GM18505 (cell line): ENCODE measurements around the gene HDAC7.
"Not testable (repeated sequence)": the region's sequence is repeated elsewhere in the genome, so short reads cannot be mapped to it uniquely, and the experiment has no call there.

Experiments
- ATAC-seq: cut with Tn5 transposase; IDR thresholded peaks from one replicate; pipeline ENCODE4 v1.9.1; 2021; ENCODE audit not compliant: unreplicated experiment
- POLR2A ChIP-seq: IDR thresholded peaks from 4 replicates; pipeline ENCODE4 v1.6.1; 2011; ENCODE audit warnings: borderline replicate concordance; ENCODE audit not compliant: insufficient read depth, insufficient read length; ENCODE audit errors: extremely low read depth

Gene HDAC7

DNA sequence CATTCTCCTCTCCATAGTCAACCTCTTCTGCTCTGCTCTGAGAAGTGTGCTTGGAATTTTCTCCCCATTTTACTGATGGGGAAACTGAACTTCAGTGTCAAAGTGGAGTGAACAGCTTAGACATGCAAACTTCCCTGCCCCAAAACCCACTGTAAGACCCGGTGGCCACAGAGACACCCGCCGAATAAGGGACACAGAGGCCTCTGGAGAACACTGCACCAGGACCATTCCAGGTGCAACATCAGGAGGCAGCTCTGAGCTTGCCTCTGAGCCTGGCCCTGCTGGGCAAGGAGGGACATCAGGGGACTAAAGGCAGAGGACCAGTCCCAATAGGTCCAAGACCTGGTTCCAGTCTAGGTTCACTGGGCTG is 1.7 kb downstream of the HDAC7 start:
- ATAC-seq: no peak
- TF ChIP-seq POLR2A: no peak

DNA sequence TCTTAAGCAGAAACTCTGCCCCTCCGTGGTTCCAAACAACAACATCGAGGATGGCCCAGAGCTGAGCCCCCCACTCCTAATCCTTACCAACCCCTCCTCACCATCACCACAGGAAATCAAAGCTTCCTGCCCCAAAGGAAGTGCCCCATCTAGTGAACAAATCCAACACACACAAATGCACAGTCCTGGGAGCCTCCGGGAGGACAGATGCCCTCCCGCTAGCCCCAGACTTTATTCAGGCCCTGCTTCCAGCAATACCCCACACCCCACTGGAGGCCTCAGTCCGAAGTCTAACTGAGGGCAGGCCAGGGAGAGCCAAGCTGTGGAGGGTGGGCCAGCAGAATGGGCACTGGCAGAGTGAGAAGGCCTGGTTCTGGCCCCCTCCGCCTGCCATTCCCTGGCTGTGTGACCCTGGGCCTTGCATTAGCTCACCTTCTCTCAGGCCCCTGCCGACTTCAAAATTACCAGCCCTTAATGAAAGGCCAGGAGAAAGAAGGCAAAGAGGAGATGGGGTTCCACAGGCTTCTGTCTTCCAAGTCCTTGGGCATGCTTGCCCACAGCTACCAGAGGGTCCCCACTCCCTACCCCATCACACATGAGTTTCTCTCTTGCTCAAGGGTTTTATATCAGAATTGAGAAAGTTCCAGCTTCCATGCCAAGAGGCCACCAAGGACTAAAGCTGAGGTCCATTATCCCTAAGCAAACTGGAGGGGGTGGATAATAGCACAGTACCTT is 2.3 kb downstream of the HDAC7 start:
- TF ChIP-seq POLR2A: no peak
- ATAC-seq: no peak

DNA sequence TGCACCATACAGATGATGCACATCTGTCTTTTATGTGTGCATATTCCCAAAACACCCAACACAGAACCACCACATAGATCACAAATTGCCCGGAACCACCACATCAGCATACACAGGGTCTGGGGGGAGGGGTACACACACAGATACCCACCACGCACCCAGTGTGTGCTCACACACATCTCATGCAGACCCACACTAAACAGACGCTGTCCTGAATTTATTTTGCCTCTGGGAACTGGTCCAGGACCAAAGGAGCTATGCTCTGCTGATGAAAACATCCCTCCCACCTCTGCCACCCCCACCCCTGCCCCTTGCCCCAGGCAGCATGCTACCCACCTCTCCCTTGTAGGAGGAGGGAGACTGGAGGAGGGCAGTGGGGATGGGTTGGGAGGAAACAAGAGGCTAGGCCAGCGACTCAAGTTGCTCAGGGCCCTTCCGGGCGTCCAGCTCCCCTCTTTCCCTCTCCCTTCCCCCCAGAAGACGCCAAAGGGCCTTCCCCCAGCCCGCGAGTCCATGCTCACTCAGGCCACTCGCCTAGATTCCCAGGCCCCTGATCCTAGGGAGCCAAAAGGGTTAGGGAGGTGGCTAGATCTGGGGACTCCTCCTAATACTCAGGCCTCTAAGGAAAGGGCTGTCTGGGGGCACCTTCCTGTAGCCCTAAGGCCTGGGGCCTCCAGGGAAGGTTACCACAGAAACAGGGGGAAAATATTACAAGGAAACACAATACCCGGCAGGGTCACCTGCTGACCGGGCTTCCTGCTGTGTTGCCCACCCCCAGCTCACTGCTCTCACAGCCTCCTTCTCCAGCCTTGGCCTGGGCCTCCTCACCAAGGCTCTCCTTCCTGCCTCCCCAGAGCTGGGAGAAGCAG is 3.1 kb downstream of the HDAC7 start:
- ATAC-seq: no peak
- TF ChIP-seq POLR2A: no peak

DNA sequence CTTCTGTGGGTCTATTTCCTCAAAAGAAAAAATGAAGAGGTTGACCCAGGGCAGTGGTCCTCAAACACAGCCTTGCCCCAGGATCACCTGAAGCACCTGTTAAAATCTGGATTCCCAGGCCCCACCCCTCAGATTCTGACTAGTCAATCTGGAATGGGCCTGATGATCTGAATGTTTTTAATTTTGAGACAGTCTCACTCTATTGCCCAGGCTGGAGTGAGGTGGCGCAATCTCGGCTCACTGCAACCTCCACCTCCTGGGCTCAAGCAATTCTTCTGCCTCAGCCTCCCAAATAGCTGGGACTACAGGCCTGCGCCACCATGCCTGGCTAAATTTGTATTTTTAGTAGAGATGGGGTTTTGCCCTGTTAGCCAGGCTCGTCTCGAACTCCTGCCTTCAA is 4.3 kb downstream of the HDAC7 start:
- ATAC-seq: not testable (repeated sequence)

DNA sequence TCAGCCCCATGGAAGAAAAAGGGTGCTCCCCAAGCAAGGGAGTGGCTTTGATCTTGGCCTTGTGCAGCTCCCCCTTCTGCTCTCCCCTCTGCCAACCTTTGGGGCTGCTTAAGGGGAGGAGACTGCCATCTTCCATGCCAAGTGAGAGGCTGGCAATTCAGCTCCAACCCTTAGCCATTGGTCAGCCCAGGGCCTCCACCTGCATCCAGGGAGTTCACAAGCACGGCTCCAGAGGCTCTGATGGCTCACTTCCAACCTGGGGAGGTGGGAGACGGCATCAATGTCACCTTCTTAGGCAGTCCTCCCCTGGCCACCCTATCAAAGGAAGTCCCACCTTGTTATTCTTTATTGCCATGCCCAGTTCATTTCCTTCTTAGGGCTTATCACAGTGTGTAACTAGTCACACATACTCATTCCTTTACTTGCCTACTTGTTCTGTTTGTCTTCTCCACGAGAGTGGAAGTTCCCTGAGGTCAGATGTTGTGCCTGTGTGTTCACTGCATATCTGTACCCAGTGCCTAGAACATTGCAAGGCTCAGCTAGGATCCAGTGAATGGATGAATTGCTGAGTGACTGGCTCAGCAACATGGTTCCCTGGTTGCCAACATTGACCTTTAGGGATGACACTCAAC is 5.0 kb downstream of the HDAC7 start:
- no peak for TF ChIP-seq POLR2A

DNA sequence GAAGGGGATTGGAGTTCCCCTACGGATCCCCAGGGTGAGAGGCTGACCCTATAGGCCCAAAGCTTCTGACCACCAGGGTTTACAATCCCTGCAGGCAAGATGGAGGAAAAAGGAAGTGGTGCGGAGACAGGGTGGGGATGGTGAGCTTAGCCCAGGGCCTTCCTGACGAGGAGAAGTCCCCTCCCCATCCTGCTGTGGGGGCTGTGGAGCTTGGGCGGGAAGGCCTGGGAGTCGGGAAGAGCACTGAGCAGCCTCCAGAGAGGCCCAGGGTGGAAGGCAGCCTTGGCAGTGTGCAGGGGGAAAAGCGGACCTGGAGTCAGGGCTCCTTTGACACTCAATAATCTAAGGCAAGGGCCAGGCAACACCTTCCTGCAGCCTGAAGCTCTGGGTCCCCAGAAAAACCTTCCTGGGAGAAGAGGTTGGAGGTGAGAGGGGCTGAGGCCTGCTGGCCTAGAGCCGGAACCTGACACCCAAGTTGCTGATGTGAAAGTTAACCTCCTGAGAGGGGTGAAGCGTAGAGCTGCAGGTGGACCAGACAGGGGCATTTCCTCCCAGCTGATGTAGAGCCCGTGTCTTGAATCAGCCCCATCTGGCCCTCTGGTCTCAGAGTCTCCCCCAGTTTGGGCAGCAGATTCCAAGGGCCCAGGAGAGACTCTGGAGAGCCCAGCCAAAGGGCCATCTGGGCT is 6.0 kb downstream of the HDAC7 start:
- ATAC-seq: peak; percentile 5
- TF ChIP-seq POLR2A: peak; percentile 36

More for the DNA sequence above, 5.0 kb downstream of the HDAC7 start:
- no peak for ATAC-seq

DNA sequence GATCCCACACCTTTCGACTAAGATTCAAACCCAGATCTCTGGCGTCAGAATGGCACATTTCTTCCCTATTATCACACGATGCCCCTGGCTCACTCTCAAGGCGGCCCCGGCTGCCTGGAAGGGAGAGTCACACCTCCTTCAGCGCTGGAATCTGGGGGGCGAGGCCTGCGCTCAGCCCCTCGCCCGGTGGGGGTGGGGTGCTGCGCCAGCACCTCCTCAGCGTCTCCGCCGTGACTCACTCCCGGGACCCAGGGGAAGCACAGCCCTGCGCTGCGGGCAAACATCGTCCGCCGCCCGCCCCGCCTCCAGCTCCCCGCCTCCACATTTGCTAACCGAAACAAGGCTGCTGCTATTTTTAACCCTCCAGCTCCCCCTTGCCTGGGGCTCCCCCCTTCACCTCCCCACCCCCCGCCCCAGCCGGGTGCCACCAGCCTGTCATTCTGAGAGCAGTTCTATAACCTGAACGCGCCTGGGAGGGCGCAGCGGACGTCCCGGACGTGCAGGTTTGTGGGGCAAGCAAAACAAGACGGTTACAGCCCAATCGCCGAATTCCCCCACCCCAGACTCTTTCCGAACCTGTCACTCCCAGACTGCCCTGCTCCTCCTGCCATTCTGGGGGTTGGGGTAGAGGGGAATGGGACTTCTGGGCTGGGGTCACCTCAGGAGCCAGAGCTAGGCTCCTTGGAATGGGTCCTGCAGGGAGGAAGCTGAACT is 6.7 kb downstream of the HDAC7 start:
- peak; percentile 68 for ATAC-seq
- peak; percentile 53 for TF ChIP-seq POLR2A

DNA sequence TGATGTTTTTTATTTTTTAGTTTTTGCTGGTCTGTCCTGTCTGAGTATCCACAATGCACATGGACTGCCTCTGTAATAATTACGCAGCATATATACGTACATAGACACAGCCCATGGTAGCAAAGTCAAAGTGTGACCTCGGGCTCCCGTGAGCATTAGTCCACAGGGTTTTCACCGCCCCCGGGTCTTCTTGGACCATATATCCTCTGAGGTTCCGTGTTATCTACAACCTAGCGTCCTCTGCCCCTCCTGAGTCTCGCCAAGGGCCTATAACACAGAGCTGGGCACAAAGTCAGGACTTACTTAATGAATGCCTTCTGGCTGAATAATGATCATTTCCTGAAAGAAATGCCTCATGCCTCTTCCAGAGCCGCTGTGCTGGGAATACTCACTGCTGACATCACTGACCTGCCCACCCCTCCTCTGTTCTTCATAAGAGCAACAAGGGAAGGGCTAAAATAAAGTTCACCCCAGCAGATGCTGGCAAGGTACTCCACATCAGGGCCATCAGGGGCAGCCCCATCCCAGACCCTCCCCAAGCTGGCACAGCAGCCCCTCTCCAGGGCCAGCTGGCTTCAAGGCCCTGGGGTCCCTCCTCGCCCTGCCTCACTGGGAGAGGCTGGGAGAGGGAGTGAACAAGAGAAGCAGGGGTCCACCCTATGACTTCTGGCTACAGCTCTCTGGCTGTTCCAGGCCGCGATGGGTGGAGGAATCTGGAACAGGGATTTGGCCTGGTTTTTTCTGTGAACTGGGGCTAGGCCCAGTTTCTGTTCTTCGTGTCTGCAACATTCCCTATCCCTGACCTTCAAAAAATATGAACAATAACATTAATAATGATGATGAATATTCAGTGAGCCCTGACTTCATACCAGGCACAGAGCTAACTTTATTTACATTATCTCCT is 7.9 kb downstream of the HDAC7 start:
- ATAC-seq: no peak

DNA sequence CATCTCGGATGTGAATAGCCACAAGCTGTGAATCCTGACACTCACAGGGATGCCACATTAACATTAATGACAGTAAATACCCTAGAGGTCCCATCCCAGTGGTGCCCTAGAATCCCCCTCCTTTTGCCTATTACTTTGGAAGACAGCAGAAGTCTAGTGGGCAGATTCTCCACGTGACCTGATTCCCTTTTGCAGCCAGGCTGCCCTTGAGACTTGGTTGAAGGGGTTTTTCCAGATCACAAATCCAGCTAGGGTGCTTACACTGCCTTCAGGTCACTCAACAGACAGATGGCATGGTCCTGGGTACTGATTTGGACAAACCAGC is 8.7 kb downstream of the HDAC7 start:
- ATAC-seq: no peak
- TF ChIP-seq POLR2A: no peak

More for the DNA sequence above, 7.9 kb downstream of the HDAC7 start:
- TF ChIP-seq POLR2A: no peak

DNA sequence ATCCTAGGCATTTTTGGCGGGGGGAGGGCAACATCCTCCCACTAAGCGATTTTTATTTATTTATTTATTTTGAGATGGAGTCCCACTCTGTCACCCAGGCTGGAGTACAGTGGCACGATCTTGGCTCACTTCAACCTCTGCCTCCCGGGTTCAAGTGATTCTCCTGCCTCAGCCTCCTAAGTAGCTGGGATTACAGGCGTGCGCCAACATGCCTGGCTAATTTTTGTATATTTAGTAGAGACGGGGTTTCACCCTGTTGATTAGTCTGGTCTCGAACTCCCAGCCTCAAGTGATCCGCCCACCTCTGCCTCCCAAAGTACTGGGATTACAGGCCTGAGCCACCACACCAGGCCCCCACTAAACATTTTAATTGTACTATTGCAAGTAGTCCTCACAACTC is 10.2 kb downstream of the HDAC7 start:
- not testable (repeated sequence) for ATAC-seq

DNA sequence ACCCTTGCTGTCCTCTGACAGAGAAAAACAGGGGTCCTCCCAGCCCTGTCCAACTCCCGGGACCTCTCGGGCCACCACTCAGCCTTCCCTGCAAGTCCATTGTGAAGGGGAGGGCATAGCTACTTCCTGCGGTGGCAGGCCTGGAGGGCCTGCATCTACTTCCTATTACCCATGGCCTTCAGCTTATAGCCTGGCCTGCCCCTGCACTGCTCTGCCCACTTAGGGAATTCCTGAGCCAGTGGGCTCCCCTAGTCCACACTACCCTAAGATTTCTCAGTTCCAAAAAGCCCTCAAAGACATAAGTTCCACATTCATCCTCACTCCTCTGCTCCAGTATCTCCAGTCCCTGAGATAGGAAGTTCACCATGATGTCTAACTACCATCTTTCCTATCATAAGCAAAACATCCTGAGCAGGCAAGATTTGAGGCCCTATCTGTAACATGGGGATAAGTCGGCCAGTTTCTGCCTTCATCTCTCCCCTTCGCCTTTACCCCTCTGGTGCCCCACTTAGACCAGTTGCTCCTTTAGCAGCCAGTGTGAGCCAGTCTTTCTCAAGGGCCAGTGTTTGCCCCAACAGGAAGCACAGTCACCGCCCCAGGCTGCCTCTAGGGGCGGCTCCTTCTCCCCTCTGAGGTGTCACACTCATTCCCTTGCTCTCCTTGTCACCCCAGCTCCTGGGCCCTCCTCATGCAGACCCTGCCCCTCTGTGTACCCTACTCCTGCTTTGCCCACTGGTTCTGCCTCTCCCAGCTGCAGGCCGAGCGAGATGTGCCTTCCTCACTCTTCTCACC is 10.9 kb downstream of the HDAC7 start:
- ATAC-seq: no peak
- no peak for TF ChIP-seq POLR2A
